ENCODE results near the gene SLC39A5. TPM values are rescaled to one million over a fixed set of nuclear protein-coding genes. Genes with fewer than 3 reads are reported as not detected.

The SLC39A5 gene
- total and polyA plus RNA-seq, 7 donors, result 30.0 to 74.0 (median 31.2) TPM; not detected in 4

- H3K27me3 ChIP-seq, result no peaks in the 10 kb centered on the region
- DNase-seq, result no peak
- no peak for TF ChIP-seq EP300 (IDR thresholded peaks at IDR 0.05)
- TF ChIP-seq POLR2A (IDR thresholded peaks at IDR 0.05), result no peak
- TF ChIP-seq POLR2AphosphoS5 (IDR thresholded peaks at IDR 0.05), result no peak
- TF ChIP-seq CTCF (IDR thresholded peaks at IDR 0.05), result no peak
- H3K4me1 ChIP-seq, result no peaks in the 10 kb centered on the region
- no peaks in the 10 kb centered on the region for H3K9me3 ChIP-seq
- WGBS, 2 donors, result 74 to 81% methylated on average over 3 of the region's 3 CpGs
- peaks cover 75 to 100% (median 83%) of the 10 kb centered on the region in 4 donors for H3K36me3 ChIP-seq
- intact Hi-C loops (cut with DNase I), result no loop called here
- no peak overlapping the region for H3K27ac ChIP-seq
- H3K4me3 ChIP-seq, result no peak overlapping the region
These were observed 13.9 kb downstream of the SLC39A5 start for GRCh38 chr12:56243731-56244181.

DNA sequence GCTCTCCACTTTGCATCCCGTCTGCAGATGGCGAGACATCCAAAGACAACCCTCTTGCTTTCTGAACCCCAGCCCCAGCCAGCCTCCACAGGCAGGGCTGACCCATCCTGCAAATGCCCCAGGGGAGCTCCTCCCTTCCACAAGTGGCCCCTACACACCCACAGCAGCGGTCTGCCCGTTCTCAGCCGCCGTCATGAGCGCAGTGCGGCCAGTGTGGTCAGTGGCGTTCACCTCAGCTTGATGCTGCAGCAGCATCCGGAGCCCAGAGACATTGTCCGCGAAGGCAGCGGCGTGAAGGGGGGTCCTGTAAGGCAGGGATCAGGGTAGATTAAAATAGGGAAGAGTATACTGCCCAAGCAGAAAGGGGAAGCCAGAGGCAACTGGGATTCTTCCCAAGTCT, 14.6 kb downstream of the SLC39A5 start:
- H3K4me3 ChIP-seq, result no peak overlapping the region
- 93 to 94% methylated on average over 14 of the region's 14 CpGs for WGBS, 2 donors
- H3K9me3 ChIP-seq, result no peaks in the 10 kb centered on the region
- TF ChIP-seq POLR2A (IDR thresholded peaks at IDR 0.05) (no peak), EP300 (IDR thresholded peaks at IDR 0.05) (no peak), CTCF (IDR thresholded peaks at IDR 0.05) (no peak), POLR2AphosphoS5 (IDR thresholded peaks at IDR 0.05) (no peak)
- DNase-seq, result no peak
- peaks cover 81 to 100% (median 87%) of the 10 kb centered on the region in 4 donors for H3K36me3 ChIP-seq
- no peaks in the 10 kb centered on the region for H3K4me1 ChIP-seq
- H3K27ac ChIP-seq, result no peak overlapping the region
- intact Hi-C loops (cut with DNase I), result no loop called here
- no peaks in the 10 kb centered on the region for H3K27me3 ChIP-seq

DNA sequence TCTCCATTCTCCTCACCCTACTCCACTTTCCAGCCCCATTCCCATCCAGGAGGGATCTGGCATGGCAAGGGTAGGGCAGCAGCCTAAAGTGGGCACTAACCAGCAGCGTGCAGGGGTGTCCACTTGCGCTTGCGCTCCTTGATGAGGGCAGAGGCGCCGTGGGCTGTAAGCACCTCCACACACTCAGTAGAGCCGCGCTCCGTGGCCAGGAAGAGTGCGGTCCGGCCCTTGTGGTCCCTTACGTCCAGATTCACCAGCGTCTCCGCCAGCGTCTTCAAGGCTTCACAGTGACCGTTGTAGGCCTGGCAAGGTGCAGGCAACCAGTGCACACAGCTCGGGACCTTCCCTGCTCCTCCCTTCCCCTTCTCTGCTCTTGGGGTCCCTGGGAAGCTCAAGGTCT, 18.1 kb downstream of the SLC39A5 start:
- intact Hi-C loops (cut with DNase I), result no loop called here

GRCh38 chr12:56248711-56249110, 18.9 kb downstream of the SLC39A5 start:
- WGBS, 2 donors, result 94 to 95% methylated on average over 8 of the region's 8 CpGs
- TF ChIP-seq CTCF (IDR thresholded peaks at IDR 0.05) (no peak), POLR2AphosphoS5 (IDR thresholded peaks at IDR 0.05) (no peak)
- intact Hi-C loops (cut with DNase I), result no loop called here
- H3K4me3 ChIP-seq, result no peak overlapping the region
- no peak for DNase-seq
- no peak overlapping the region for H3K27ac ChIP-seq
- H3K4me1 ChIP-seq, result no peaks in the 10 kb centered on the region
- H3K9me3 ChIP-seq, result no peaks in the 10 kb centered on the region
- no peaks in the 10 kb centered on the region for H3K27me3 ChIP-seq
- H3K36me3 ChIP-seq, result peaks cover 83 to 100% (median 93%) of the 10 kb centered on the region in 4 donors

More for the DNA sequence above, 18.1 kb downstream of the SLC39A5 start:
- WGBS, 2 donors, result 96 to 97% methylated on average over 16 of the region's 16 CpGs
- no peaks in the 10 kb centered on the region for H3K4me1 ChIP-seq
- no peak for DNase-seq
- H3K4me3 ChIP-seq, result no peak overlapping the region
- H3K9me3 ChIP-seq, result no peaks in the 10 kb centered on the region
- TF ChIP-seq POLR2AphosphoS5 (IDR thresholded peaks at IDR 0.05) (no peak), EP300 (IDR thresholded peaks at IDR 0.05) (no peak), CTCF (IDR thresholded peaks at IDR 0.05) (no peak), POLR2A (IDR thresholded peaks at IDR 0.05) (no peak)
- peaks cover 84 to 100% (median 93%) of the 10 kb centered on the region in 4 donors for H3K36me3 ChIP-seq
- no peaks in the 10 kb centered on the region for H3K27me3 ChIP-seq
- no peak overlapping the region for H3K27ac ChIP-seq

DNA sequence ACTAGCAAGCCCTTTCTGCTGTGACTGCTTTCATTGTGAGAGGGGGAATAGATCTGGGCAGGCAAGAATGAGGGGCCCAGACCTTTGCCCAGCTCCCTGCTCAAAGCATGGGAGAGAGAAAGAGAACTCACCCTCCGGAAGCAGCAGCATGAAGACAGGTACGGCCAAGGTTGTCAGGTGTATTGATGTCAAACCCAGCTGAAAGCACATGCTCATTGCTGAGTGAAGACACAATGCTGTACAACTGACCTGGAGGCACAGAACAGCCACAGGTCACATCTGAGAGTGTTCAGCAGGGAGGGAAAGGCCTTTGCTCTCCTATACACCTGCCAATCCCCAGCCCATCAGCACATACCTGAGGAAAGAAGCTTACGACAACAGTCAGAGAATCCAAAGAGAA, 22.8 kb downstream of the SLC39A5 start:
- intact Hi-C loops (cut with DNase I), result no loop called here
- Histone ChIP-seq H3K36me3 (peaks cover 49 to 88% (median 75%) of the 10 kb centered on the region in 4 donors), H3K4me1 (peaks cover 0 to 19% (median 18%) of the 10 kb centered on the region in 4 donors), H3K9me3 (no peaks in the 10 kb centered on the region), H3K27me3 (no peaks in the 10 kb centered on the region), H3K4me3 (no peak overlapping the region), H3K27ac (no peak overlapping the region)
- 96 to 97% methylated on average over 3 of the region's 3 CpGs for WGBS, 2 donors
- no peak for DNase-seq
- TF ChIP-seq POLR2A (IDR thresholded peaks at IDR 0.05) (no peak), EP300 (IDR thresholded peaks at IDR 0.05) (no peak), CTCF (IDR thresholded peaks at IDR 0.05) (no peak), POLR2AphosphoS5 (IDR thresholded peaks at IDR 0.05) (no peak)
